HK-2 (cell line): Measurements from ENCODE around the gene BAAT.

Experiments used
- DNase-seq: peaks from one replicate; pipeline ENCODE4 v3.0.0-alpha.2; 2018; ENCODE audit not compliant: unreplicated experiment

Gene BAAT

DNA sequence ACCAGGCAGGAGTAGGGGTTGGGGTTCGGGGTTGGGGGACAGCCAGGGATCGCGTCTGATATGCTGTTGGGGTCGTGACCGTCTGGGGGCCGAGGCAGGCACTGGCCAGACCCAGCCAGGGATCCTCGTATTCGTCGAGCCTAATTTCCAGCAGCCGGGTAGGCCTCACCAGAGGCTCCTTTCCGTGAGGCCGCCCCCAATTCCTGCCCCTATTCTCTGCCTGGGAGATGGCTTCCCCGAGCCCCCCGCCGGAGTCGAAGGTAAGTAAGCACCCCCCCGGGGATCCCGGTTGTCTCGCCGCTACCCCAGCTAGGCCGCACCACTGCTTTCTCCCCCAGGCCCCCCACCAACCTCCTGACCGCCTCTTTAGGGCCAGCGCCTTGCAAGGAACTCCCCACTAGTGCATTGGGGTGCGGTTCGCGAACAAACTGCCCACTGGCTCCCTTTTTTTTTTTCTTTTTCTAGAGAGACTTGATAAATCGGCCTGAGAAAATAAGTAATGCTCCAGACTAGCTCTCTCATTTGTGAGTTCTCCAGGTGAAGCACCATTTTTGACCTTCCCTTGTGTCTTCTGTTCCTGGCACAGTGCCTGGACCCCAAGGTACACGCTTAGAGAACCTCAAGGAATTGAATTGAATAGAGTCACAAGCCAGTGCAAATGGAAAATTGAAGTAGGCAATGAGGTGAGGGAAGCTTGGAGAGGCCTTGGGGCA lies 14.3 kb upstream of the BAAT start:
- no peak for DNase-seq

DNA sequence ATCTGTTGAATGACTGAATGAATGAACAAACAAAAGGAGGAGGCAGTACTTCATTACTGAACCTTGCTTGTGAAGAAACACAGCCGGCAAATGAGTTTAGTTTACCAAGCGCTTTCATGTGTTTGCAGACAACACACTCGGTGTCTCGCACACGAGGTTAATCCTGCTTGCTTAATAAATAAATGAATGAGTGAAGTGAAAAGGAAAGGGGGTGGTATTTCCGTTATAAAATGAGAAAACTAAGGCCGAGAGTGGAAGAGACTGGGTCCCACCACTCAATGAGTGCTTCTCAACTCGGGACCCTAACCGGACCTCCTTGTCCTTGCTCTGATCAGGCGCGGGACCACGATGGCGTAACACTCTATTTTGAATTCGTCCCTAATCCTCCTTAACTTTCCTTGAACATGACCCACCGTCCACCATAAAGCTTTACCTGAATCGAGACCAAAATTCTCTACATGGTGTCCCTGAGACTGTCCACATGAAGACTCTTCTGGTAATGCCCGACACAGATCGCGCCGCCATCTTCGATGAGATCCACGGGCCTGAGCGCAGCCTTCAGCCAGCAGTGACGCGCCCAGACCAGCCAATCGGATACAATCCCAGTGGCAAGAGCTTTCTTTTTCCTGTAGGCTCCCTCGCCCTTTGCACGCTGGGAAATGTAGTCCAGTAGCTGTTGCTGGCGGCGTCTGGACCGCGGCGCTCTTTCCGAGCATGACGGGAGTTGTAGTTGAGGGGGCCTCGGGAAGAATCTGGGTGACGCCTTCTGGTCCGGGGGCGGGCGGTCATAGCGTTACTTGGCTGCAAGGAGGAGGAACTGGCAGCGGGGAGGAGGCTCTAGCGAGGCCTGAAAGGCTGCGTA lies 13.5 kb upstream of the BAAT start, which contains the start of the genes MRPL50 and ZNF189:
Gene MRPL50 (minus strand): TSS at position 551 of the 862 bp plus-strand sequence. CDS start 26 bp downstream, at position 525.
Gene ZNF189 (plus strand): TSS at position 784 of the 862 bp plus-strand sequence. CDS start 306 bp downstream, outside the sequence.
- DNase-seq, result peak; percentile 97

DNA sequence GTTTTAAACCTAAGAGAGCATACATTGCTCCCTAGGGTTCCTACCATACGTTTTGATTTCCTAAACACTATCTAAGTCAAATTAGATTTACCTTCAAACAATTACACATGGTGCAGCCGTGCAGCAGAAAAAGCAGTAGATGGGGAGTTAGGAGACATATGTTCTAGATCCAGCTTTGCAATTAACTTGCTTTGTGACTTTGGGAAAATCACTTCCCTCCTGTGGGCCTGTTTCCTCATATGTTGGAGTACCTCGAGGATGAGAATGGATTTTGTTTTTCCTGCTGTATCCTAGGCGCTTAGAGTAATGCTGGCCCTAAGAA lies 12.9 kb upstream of the BAAT start:
- DNase-seq, result no peak

DNA sequence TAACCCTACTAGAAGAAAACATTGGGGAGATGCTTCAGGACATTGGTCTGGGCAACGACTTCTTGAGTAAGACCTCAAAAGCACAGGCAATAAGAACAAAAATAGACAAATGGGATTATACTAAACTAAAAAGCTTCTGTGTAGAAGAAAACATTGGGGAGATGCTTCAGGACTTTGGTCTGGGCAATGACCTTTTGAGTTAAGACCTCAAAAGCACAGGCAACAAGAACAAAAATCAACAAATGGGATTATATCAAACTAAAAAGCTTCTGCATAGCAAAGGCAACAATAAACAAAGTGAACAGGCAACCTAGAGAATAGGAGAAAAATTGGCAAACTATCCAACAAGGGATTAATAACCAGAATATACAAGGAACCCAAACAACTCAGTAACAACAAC lies 9.9 kb upstream of the BAAT start:
- DNase-seq, result no peak

DNA sequence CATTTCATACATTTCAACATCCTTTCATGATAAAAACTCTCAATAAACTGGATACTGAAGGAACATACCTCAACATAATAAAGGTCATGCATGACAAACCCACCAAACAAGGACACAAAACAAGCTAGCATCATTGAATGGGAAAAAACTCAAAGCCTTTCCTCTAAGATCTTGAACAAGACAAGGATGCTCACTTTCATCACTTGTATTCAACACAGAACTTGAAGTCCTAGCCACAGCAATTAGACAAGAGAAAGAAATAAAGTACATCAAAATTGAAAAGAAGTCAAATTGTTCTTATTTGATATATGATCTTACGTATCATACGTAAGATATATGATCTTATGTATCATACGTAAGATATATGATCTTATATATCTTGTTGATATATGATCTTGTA lies 8.3 kb upstream of the BAAT start:
- DNase-seq, result no peak

DNA sequence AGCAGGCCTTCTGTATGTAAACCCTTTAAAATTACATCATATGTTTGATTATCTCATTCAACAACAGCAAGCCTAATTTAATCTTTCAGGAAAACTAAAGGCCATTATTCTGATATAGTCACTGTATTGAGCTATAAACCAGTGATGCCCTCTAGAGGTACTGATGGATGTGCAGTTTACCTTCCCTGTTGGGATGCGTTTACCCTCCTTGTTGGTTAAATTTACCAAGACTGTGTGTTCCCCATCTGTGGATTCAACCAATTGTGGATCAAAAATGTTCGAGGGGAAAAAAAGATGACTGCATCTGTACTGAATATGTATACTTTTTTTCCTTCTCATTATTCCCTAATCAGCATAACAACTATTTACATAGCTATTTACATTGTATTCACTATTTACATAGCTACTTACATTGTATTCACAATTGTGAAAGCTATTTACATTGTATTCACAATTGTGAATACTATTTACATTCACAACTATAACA lies 3.7 kb upstream of the BAAT start:
- DNase-seq, result no peak

DNA sequence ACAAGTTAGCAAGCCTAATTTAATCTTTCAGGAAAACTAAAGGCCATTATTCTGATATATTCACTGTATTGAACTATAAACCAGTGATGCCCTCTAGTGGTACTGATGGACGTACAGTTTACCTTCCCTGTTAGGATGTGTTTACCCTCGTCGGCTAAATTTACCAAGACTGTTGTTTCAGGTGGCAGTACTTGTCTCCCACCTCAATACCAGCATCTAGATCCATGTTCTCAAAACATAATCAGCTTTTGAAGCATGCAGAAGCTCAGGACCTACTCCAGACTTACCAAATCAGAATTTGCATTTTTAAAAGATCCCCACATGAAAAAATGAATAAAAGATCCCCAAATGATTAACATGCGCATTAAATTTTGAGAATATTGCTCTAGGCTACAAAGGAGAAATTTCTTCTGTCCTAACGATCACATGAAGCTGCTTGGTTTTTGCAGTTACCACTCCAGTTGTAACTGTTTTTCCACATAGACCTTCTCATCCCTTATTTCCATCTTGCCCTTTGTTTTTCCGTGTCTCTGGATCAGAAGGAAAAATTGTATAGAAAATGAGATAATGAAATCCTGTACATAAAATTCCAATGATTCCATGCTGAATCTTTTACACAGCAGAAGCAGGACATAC lies 3.2 kb upstream of the BAAT start:
- DNase-seq, result no peak

DNA sequence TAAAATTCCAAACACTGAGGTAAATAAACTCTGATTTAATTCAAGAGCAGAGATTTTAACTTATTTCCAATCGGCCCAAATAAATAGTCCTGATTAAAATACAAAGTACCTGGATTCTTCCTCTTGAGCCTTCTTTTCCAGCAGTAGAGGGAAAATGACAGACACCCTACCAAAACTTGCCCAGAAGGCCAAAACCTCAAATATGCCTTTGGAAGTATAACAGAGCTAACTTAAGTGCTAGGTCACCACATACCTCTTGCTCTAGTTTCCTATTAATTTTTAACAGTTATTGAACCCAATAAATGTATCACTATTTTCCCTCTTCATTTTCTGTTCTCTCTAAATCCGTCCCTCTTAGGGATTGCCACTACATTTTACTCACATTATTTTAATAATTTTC lies 1.4 kb downstream of the BAAT start:
- DNase-seq, result no peak

DNA sequence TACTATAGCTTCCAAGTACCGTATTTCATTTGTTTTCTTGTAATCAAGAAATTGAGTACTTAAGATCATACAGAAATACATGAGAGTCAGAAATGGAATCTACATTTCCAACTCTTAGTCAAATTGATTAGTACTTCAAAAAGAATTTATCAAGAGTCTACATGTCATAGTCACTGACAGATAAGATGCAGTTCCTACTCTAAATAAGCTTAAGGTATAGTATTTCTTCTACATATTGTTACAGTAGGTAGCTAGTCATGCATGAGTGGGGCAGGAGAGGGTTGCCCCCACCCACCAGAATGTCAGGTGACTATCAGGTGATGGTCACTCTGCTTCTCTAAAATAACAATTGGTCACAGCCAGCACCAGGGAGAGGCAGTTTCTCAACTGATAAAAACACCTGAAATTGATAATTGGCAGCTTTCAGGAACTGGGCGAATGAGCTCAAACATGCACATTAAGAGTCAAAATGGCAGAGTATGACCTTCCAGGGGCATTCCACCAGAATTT lies 2.9 kb downstream of the BAAT start:
- no peak for DNase-seq

DNA sequence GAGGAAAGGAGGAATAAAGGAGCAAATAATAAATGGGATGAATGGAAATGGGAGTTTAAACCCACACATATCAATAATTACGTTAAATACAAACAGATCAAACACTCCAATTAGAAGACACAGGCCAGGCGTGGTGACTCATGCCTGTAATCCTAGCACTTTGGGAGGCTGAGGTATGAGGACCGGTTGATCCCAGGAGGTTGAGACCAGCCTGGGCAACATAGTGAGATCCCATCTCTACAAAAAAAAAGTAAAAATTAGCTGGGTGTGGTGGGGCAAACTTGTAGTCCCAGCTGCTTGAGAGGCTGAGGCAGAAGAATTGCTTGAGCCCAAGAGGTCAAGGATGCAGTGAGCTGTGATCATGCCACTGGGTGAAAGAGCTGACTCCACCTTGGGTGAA lies 3.7 kb downstream of the BAAT start:
- no peak for DNase-seq

DNA sequence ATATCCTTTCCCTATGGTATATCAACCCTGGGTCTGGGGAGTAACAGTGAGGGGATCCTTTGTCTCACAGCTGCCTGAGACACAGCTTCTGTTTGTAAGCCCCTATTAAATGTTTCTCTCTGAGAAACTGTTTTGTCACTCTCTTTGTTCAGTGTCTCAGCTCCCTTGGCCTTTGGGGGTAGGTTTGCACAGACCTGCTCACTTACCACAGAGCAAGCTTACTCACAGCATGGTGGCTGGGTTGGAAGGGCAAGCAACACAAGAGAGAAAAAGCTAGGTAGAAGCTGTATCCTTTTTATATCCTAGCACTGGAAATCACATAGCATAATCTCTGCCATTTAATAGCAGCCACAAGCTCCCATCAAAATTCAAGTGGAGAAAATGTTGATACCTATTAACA lies 4.5 kb downstream of the BAAT start:
- no peak for DNase-seq

DNA sequence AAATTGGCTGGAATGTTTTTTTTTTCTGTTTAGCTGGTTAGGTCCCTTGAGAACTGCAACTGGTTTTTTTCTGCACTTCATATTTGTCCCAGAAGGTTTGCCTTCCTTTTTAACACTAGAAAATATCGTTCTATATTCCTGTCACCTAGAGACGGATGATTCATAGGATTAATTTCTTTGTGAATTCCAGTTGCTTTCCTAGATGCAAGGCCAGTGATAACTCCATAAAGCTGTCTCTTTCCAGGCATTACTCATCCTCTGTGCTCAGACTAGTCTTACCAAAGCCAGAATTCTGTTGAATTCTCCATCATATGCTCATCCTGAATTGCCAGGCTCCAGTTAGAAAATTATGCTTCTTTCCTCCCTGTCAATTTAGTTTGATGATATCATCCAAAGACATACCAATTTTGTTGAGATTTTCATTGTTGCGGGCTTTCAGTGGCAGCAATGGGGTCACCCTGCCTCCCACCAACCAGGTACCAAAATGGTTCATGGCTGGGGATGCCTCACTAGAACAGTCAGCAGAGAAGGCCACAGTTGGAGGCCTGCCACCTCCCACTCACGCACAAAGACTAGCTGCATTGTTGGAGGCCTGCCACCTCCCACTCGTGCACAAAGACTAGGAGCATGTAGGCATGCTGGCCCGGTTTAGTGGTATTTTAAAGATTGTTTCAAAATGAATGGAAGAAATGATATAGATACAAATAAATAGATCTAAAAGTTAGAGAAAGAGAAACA lies 8.5 kb downstream of the BAAT start:
- DNase-seq, result no peak

DNA sequence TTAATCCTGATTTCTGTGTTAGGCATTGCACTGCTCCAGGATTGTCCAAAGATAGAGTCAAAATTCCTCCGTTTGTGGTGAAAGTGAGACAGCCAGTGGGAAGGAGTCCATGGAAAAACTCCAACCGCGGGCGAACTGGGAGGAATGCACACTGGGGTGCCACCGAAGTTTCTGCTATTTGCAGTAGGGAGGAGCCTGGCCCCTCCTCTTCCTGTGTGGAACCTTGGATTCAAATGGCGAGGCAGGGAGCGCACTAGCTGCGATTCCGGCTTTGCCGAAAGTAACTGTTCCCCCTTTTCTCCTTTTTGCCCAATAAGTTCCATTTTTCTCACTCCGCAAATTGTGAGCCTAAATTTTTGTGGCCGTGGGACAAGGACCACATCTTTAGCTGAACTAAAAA lies 9.3 kb downstream of the BAAT start:
- no peak for DNase-seq

DNA sequence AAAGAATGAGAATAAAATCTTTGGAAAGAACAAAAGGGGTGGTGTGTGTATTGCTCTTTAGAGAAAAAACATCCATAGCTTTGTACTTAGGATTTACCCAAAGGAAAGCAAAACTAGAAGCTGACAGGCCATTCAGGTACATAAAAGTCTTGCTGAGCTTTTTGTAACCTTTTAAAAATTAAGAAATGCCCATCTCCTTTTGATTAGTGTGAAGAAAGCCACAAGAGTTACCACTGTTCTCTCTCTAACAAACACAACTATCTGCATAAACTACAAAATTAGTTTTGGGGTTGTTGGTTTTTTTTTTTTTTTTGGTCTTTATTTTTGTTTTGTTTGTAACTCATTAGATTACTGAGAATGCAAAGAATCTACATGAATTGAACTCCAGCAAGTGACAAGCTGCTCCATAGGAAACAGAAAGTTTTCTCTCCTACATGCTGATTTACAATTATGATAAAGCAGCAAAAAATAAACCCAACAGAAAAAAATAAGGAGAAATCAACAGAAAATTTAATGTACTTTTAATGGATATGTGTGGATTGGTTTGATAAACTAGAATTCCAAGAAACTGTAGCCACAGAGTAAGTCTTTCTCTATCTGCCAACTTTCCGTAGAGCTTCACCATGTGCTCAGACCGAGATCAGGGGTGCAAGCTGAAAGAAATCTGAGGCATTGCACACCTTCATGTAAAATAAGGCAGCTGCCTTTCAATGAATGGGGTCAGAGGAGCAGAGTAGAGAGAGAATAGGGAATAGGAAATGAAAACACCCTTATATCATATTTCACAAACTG lies 12.3 kb downstream of the BAAT start:
- DNase-seq, result no peak

DNA sequence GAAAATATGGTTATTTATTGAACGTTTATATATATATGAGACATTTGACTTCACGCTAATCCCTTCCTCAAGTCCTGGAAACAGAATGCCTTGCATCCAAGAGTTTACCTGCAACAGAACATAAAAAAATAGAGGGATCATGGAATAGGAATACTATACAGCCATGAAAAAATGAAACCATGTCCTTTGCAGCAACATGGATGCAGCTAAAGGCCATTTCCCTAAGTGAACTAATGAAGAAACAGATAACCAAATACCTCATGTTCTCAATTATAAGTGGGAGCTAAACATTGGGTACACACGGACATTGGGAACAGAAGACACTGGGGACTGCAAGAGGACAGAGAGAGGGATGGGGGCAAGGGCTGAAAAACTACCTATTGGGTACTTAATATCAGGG lies 13.0 kb downstream of the BAAT start:
- no peak for DNase-seq

DNA sequence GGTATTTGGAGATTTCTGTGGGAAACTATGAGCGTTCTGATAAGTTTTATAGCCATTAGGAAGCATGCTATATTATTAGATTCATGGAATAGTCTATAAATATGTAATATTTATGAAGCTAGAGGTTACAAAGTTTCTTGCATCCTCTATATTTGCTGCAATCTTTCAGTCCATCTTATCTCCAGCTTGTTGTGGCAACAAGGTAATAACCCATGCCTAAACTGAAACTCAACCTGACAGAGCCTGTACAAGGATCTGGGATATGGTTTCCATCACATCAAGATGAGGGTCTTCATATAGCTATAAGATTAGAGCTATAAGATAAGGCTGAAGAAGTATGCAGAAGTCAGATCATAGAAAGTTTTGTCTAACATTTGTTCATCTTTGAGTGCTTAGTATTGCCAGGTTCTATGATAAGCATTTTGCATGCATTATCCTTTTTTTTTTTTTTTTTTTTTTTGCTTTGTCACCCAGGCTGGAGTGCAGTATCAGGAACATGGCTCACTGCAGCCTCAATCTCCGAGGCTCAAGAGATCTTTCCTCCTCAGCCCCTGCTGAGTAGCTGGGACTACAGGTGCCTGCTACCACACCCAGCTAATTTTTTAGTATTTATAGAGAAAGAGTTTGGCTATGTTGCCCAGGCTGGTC lies 14.8 kb downstream of the BAAT start:
- DNase-seq, result no peak

DNA sequence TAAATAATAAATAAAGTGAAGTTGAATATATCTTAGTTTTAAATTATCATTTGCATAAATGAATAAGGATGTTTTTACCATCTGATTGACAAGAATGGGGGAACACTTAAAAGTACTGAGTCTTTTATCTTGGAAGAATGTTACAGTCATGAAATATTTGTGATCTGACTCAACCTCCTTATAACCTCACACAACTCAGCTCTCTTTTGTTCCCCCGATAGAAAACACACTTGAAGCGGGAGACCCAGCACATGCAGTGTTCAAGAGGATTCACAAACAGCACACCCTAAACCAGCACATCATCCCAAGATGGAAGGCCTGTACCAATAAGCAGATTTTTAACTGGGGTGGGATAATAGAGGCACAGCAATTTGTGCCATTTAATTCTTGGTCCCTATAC lies 15.5 kb downstream of the BAAT start:
- DNase-seq, result no peak

DNA sequence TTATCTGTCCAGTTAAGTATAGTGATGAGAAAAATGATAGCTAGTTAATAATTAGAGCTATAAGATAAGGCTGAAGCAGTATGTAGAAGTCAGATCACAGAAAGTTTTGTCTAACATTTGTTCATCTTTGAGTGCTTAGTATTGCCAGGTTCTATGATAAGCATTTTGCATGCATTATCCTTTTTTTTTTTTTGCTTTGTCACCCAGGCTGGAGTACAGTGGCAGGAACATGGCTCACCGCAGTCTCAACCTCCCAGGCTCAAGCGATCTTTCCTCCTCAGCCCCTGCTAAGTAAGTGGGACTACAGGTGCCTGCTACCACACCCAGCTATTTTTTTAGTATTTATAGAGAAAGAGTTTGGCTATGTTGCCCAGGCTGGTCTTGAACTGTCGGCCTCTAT lies 17.5 kb downstream of the BAAT start:
- no peak for DNase-seq

DNA sequence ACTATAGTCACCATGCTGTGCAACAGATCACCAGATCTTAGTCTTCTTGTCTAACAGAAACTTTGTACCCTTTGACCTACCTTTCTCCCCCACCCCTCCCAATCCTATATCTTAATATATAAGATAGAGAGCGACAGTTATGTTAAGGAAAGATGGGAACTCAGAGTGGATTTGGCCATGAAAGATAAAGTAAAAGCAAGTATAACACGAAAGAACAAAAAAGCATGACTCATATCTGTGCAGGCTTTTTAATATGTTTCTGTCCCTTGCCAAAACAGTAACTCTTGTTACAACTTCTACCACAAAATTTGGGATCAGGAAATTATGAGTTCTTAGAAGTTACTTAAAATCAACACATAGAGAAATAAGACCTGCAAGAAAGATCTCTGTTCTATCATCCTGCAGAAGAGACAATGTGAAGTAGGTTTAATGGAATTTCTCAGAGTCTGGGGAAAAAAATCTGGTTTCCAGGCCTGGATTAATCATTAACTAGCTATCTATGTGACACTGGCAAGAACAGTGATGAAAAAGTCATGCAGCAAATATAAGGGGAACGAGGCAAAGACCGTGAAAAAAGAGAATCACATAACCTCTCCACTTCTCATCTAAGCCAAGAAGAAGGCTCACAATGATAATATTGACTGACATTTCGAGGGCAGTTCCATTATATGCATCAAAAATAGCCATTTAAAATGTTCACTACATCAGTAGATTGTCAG lies 18.6 kb downstream of the BAAT start:
- no peak for DNase-seq

DNA sequence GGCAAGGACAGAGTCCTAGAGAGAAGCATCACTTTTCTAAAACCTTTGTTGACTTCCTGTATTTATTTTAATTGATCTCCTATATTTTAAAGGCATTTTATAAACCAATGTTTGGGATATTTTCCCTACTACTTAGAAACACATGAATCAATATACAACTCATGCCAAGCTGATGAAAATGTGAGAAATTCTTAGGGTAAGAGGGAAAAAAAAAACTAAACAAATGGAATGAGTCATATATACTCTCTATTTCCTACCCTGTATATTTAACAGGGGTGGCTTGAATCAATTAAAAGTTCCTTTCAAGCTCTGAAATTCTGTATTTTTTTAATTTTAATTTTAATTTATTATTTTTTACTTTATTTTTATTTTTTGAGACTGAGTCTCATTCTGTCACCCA lies 19.6 kb downstream of the BAAT start:
- DNase-seq, result no peak
